HepG2 (cell line): ENCODE data around the gene RPL26.

Experiments used
- CEBPB ChIP-seq: IDR thresholded peaks from 2 replicates; pipeline ENCODE4 v1.6.1; 2011; ENCODE audit warnings: low read depth, low read length, improper control_type of control experiment, borderline replicate concordance
- CTCF ChIP-seq: sonication (generic); formaldehyde crosslinking; IDR thresholded peaks from 2 replicates; pipeline ENCODE4 v1.5.0; 2020; ENCODE audit warnings: mild to moderate bottlenecking, missing genetic modification reagents, moderate library complexity
- EP300 ChIP-seq, 3 experiments: sonication (generic) in 1 of 3; formaldehyde crosslinking in 1 of 3; IDR thresholded peaks; 2 replicates each; pipeline versions ENCODE4 v1.5.1 to v1.6.1; 2011 to 2020; ENCODE audit warnings: low read depth in 2 of 3, low read length in 2 of 3, borderline replicate concordance in 1 of 3, improper control_type of control experiment in 1 of 3, mild to moderate bottlenecking in 1 of 3, missing genetic modification reagents in 1 of 3, moderate library complexity in 1 of 3
- EZH2 ChIP-seq: conservative IDR thresholded peaks from 2 replicates; pipeline ENCODE4 v1.6.1; 2012; ENCODE audit warnings: mild to moderate bottlenecking, low read depth, low read length, moderate library complexity
- XRCC5 ChIP-seq: fragments of 200-400 bp; formaldehyde crosslinking; optimal IDR thresholded peaks from 2 replicates; pipeline ENCODE3; 2017; ENCODE audit warnings: mild to moderate bottlenecking, low read length
- ZNF773 ChIP-seq: sonication (generic); formaldehyde crosslinking; IDR thresholded peaks from 2 replicates; pipeline ENCODE4 v1.4.0; 2020; ENCODE audit warnings: missing genetic modification reagents, borderline replicate concordance

GRCh38 chr17:8345052-8345690 lies 37.8 kb downstream of the RPL26 start:
- TF ChIP-seq EZH2 (no peak), ZNF773 (CRISPR knock-in tag) (no peak), CTCF (CRISPR knock-in tag) (no peak), CEBPB (no peak), XRCC5 (no peak), EP300 (IDR thresholded peaks at IDR 0.05; ENCODE audit: low read depth in 2 of 2, low read length in 2 of 2) (no peak), EP300 (CRISPR knock-in tag; IDR thresholded peaks at IDR 0.05; ENCODE audit: borderline replicate concordance) (no peak)
